GM12878 (cell line): Measurements from ENCODE around the gene PEX11B. TPM values are rescaled to one million over a fixed set of nuclear protein-coding genes. Genes with fewer than 3 reads are reported as not detected.

Source experiments
- ATAC-seq: fragments of 200-7000 bp; cut with Tn5 transposase; 3 replicates; pipeline ENCODE4 v1.9.1; 2020; ENCODE audit warnings: mild to moderate bottlenecking, moderate library complexity
- BruUV-seq: library from RNA; stranded (reverse); fragments of 400-500 nt; replicated peaks from 2 replicates; lab custom pipeline; 2021; lab: Mats Ljungman, UMichigan
- CTCF ChIA-PET: fragments of 300-600 bp; sonication (Branson Sonifier 250); formaldehyde crosslinking; extraction: SDS; loops from one replicate; lab custom pipeline; 2021; ENCODE audit warnings: inconsistent platforms; lab: Yijun Ruan, JAX
- POLR2A ChIA-PET: fragments of 350-600 bp; formaldehyde crosslinking; extraction: SDS; loops from one replicate; lab custom pipeline; 2021; ENCODE audit warnings: inconsistent platforms; lab: Charles Lee
- RAD21 ChIA-PET: fragments of 300-600 bp; sonication (Branson Sonifier 250); formaldehyde crosslinking; loops from one replicate; lab custom pipeline; 2023; ENCODE audit warnings: antibody characterized with exemption; ENCODE audit not compliant: unreplicated experiment; lab: Charles Lee
- SMC1A ChIA-PET: fragments of 300-600 bp; sonication (Branson Sonifier 250); formaldehyde crosslinking; loops from one replicate; lab custom pipeline; 2023; ENCODE audit not compliant: unreplicated experiment, uncharacterized antibody; lab: Charles Lee
- DNase-seq: peaks from one replicate; pipeline ENCODE4 v3.0.0-alpha.2; 2011; ENCODE audit warnings: low read depth, low spot score
- FAIRE-seq: peaks from 3 replicates; lab custom pipeline; 2011; peaks lifted over from hg19 to GRCh38; lab: Jason Lieb, UNC
- H2AFZ ChIP-seq: 2 replicates; pipeline ENCODE4 v1.6.0; 2011; ENCODE audit warnings: low read depth, low read length, control low read depth; ENCODE audit not compliant: control insufficient read depth
- H3K27ac ChIP-seq: 2 replicates; pipeline ENCODE4 v1.5.1; 2011; ENCODE audit warnings: control low read depth; ENCODE audit not compliant: control insufficient read depth, insufficient read depth
- H3K27me3 ChIP-seq, 2 experiments: replicated peaks in 1 of 2; 2 replicates each; pipeline versions ENCODE4 v1.6.0 to v1.6.1; 2011; ENCODE audit warnings: low read length in 1 of 2; ENCODE audit not compliant: control insufficient read depth in 2 of 2, insufficient read depth in 2 of 2
- H3K36me3 ChIP-seq, 2 experiments: 2 replicates each; pipeline ENCODE4 v1.5.1; 2011; ENCODE audit warnings: low read length in 1 of 2; ENCODE audit not compliant: control insufficient read depth in 2 of 2, insufficient read depth in 2 of 2
- H3K4me1 ChIP-seq: 2 replicates; pipeline ENCODE4 v1.6.1; 2011; ENCODE audit warnings: mild to moderate bottlenecking, low read length, moderate library complexity, mixed read lengths; ENCODE audit not compliant: control insufficient read depth, insufficient read depth
- H3K4me2 ChIP-seq: 2 replicates; pipeline ENCODE4 v1.6.0; 2011; ENCODE audit warnings: control low read depth; ENCODE audit not compliant: control insufficient read depth, insufficient read depth
- H3K4me3 ChIP-seq: fragments of 200-600 bp; sonication (generic); 2 replicates; pipeline ENCODE4 v1.5.1; 2016
- H3K79me2 ChIP-seq: 2 replicates; pipeline ENCODE4 v1.6.0; 2011; ENCODE audit warnings: low read length; ENCODE audit not compliant: control insufficient read depth, insufficient read depth
- H3K9ac ChIP-seq: 2 replicates; pipeline ENCODE4 v1.8.0; 2011; ENCODE audit warnings: low read length, control low read depth, mixed read lengths; ENCODE audit not compliant: control insufficient read depth, insufficient read depth
- H3K9me3 ChIP-seq: replicated peaks from 3 replicates; pipeline ENCODE4 v1.5.1; 2011; ENCODE audit warnings: mild to moderate bottlenecking, low read length; ENCODE audit not compliant: control insufficient read depth, insufficient read depth
- H4K20me1 ChIP-seq: 2 replicates; pipeline ENCODE4 v1.6.0; 2011; ENCODE audit not compliant: control insufficient read depth, insufficient read depth
- BMI1 ChIP-seq: fragments of 450-650 bp; IDR thresholded peaks from 2 replicates; pipeline ENCODE4 v1.6.1; 2016; ENCODE audit warnings: mild to moderate bottlenecking, moderate library complexity, borderline replicate concordance
- CBX3 ChIP-seq: fragments of 200-600 bp; sonication (generic); IDR thresholded peaks from 2 replicates; pipeline ENCODE4 v1.6.1; 2016; ENCODE audit warnings: low read depth, borderline replicate concordance
- WGBS: methylation state at CpG from one replicate; pipeline ENCODE4 v1.1.6; 2016; ENCODE audit warnings: low lambda C conversion rate; ENCODE audit not compliant: insufficient replicate concordance, insufficient coverage; ENCODE audit errors: missing lambda C conversion rate; 5-methylcytosine and 5-hydroxymethylcytosine counted together
- in situ Hi-C: fragments of 300-500 bp; cut with MboI; formaldehyde crosslinking; loops from 9 replicates; pipeline ENCODE4 v1.14.3; 2018; ENCODE audit warnings: mixed read lengths
- intact Hi-C: fragments of 100-400 bp; cut with micrococcal nuclease; formaldehyde crosslinking; loops from one replicate; pipeline ENCODE4 v1.14.2; 2022; ENCODE audit not compliant: unreplicated experiment
- polyA plus RNA-seq, 11 experiments: library from polyadenylated mRNA; depleted of rRNA in 4 of 11; unstranded in 6 of 11; stranded (reverse) in 5 of 11; fragments of >200 nt; fragmentation: Nextera tagmentation in 4 of 11; fragmentation: Illumina TruSeq in 1 of 11; extraction: Ambion mirVana in 4 of 11; extraction: Trizol in 1 of 11; gene quantifications; 1 replicate in 1 of 11; 2 replicates in 10 of 11; pipeline versions ENCODE4 v1.2.1 to v1.2.3, GENCODE V29; 2011 to 2016; ENCODE audit warnings: inconsistent platforms in 2 of 11, missing spikeins in 2 of 11, low read depth in 1 of 11
- total RNA-seq, 4 experiments: library from RNA; depleted of rRNA in 3 of 4; stranded (reverse); fragments of >200 nt in 3 of 4; fragmentation: Illumina TruSeq in 1 of 4; extraction: Trizol in 1 of 4; gene quantifications; 2 replicates each; pipeline versions ENCODE4 v1.2.1 to v1.2.3, GENCODE V29; 2013 to 2021

Gene PEX11B
- total and polyA plus RNA-seq, 10 of the 15 experiments (the other 5 are each of a cell fraction or from before 2014, with no cell fraction given), result 24.9 to 129 (median 40.7) TPM

DNA sequence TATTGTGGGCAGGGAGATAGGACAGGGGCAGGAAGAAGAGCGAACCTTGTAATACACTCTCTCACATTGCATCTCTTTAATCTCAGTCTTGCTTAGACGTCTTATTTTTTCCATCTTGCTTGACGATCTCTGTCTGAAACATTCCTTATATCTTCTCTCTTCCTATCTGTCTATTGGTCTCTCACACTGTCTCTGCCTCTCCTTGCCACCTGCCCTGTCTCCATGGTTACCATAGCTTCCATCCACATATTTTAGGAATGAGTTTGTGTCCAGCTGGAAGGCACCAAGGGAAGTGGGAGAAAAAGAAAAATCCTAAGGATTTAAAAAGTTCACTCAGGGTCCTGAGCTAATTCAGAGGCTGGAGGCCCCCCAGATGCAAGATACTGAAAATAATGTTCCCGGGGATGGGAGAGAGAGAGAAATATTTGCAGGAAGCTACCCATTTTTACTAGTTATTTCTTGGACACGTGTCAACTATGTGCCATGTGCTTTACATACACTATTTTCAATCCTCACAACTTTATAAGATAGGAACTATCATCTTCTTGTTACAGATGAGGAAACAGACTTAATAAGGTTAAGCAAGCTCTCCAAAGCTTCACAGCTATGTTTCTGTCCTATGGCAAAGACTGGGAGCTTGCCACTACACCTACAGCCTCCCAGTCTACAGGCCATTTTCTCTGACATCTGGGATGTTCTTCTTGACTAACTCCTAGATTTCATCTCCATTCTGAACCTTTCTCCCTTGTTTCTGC, 44.9 kb upstream of the PEX11B start:
- peaks cover 19% of the 10 kb centered on the region for H3K4me1 ChIP-seq
- peak overlapping the region; percentile 79 for H3K4me3 ChIP-seq

More for the DNA sequence above, 44.9 kb upstream of the PEX11B start:
- no peak for DNase-seq
- Histone ChIP-seq H3K36me3 (no peaks in the 10 kb centered on the region), H3K79me2 (no peaks in the 10 kb centered on the region; the same call in 1 of the 2 replicates), H3K27me3 (no peaks in the 10 kb centered on the region; a peak in 1 of 4 replicates), H3K27ac (peak overlapping the region; percentile 62; the same call in 1 of the 2 replicates), H3K9ac (peak overlapping the region; percentile 70), H3K9me3 (peaks cover 7% of the 10 kb centered on the region), H4K20me1 (no peaks in the 10 kb centered on the region), H2AFZ (peak overlapping the region; percentile 99; the same call in 1 of the 2 replicates), H3K4me2 (peak overlapping the region; percentile 75)
- ChIA-PET SMC1A (interaction anchor here (0.5 to 7.9 kb wide), 17 partner anchors 7 to 82 kb away, joined by 3 to 93 read pairs (median 5); partner anchors contain the start of gene RBM8A), CTCF (interaction anchor here (0.5 to 4.8 kb wide), 15 partner anchors 10 to 119 kb away, joined by 3 to 65 read pairs (median 7); partner anchors contain the start of genes ITGA10, NUDT17, PIAS3 and RBM8A), POLR2A (interaction anchor here (1.0 to 6.0 kb wide), 19 partner anchors 8 to 139 kb away, joined by 4 to 102 read pairs (median 9); partner anchors contain the start of genes NUDT17, PEX11B, PIAS3 and POLR3C), RAD21 (interaction anchor here (0.9 to 6.7 kb wide), 13 partner anchors 9 to 118 kb away, joined by 3 to 100 read pairs (median 7); partner anchors contain the start of genes NUDT17, PEX11B, PIAS3 and RBM8A)
- WGBS, result 64% methylated on average over 5 of the region's 5 CpGs
- intact Hi-C loops, result loop anchor here (5.0 kb wide), 1 partner anchor 74 kb away; no protein-coding TSS in a partner anchor
- no peak for ATAC-seq
- peak; percentile 47 for FAIRE-seq
- TF ChIP-seq BMI1 (peak; percentile 34; the same call in 1 of the 2 replicates), CBX3 (no peak)
- in situ Hi-C loops, result no loop called here
- BruUV-seq, result no TSS peak
